Activated CD4-positive, alpha-beta T cell treated with anti-CD3 and anti-CD28 coated beads, Interleukin-2, Interleukin-6, amounts not matched to agents 100 ng/mL and 50 ng/mL, durations not matched to agents 16 hours and 8 hours (primary cell): ENCODE results near the gene NUDT5.
A peak's percentile ranks its signal among the peaks of the same experiment; 100 is the strongest.
"Not testable (repeated sequence)": the region's sequence is repeated elsewhere in the genome, so short reads cannot be mapped to it uniquely, and the experiment has no call there.

ENCODE experiments used
- DNase-seq: peaks from one replicate; pipeline ENCODE4 v3.0.0-alpha.2; 2020

The NUDT5 gene

GRCh38 chr10:12195603-12196506, at the start of gene NUDT5, which contains the start of gene CDC123:
NUDT5 (minus strand) TSS chr10:12195891; CDS start chr10:12186291, 9,600 bp downstream.
CDC123 (plus strand) TSS chr10:12196188; CDS start chr10:12196246, 58 bp downstream.
- peak; percentile 92 for DNase-seq

DNA sequence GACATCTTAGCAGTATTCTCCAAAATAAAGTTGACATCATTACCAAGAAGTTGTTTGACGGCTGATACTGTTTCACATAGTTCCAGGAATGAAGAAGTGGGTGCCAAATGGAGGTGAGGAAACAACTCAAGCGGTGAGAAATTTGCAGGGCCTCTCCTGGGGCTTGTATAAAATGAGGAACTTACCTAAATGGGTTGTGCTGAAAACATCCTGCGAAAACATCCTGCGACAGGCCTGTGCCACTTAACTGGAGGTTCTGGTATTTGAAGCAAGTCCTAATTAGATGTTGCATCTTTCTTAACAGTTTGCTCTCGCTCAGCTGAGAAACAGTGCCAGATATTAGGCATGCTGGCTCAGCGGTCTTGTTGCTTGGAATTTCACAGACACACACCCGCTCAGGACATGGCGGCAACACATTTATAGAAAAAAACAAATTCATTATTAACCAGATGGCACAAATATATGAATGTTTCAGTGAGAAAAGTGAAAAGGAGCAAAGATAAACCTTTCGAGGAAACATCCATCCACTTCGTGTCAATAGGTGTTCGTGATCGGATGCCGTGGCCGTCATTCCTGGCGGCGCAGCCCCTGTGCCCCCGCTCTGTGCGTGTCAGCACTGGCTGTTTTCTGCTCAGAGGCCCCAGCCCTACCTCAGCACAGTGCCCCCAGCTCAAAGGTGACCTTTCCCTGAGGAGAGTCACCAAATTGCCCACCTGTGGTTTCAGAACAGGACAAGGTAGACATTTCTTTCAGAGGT, 48.4 kb upstream of the NUDT5 start:
- DNase-seq, result no peak

GRCh38 chr10:12241810-12242529, 46.3 kb upstream of the NUDT5 start:
- DNase-seq, result peak; percentile 46

GRCh38 chr10:12238821-12239220, 43.1 kb upstream of the NUDT5 start:
- DNase-seq, result no peak

GRCh38 chr10:12237265-12238220, 41.9 kb upstream of the NUDT5 start:
- no peak for DNase-seq

DNA sequence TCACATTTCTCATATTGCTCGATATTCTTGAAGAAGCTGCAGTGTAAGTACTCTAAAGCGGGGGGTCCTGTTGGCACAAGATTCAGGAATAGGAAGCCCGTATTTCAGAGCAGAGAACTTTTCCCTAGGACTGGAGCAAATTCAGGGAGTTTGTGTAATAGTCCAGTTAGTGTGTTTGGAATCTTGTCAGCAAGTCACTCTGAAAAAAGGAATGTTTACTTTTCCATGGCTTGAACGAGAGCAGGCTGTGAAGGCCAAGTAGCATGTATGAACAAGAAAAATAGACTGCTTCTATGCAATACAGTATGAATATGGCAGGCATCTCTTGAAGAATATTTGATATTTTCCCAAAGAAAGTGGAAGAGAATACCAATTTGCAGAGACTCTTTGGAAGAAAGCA, 40.1 kb upstream of the NUDT5 start:
- DNase-seq, result no peak

- DNase-seq, result no peak
Measured at GRCh38 chr10:12235116-12235694, 39.5 kb upstream of the NUDT5 start.

DNA sequence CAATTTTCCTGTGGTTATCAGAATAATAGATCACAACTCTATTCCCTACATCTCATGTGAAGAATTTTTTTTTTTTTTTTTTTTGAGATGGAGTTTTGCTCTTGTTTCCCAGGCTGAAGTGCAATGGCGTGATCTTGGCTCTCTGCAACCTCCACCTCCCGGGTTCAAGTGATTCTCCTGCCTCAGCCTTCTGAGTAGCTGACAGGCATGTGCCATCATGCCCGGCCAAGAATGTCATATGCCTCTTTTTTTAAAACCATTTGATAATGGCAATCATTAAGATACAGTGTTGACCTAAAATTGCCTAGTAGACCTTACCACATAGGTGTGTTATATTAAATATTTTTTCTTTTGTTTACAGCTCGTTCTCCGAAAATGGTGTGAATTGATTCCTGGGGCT, 39.0 kb upstream of the NUDT5 start:
- DNase-seq, result not testable (repeated sequence)

DNA sequence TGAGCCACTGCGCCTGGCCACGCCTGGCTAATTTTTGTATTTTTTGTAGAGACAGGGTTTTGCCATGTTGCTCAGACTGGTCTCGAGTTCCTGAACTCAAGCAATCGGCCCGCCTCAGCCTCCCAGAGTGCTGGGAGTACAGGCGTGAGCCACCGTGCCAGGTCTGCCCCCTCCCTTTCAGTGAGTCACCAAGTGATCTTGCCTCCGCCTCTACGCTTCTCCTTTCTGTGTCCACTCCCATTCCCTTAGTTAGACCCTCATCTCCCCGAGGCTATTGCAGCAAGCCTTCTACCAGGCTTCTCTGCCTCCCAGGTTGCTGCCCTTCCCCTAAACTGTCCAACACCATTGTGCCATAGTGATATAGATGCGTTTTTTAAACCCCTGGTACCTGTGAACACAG, 33.2 kb upstream of the NUDT5 start:
- no peak for DNase-seq

- not testable (repeated sequence) for DNase-seq
Measured at GRCh38 chr10:12226438-12226837, 30.7 kb upstream of the NUDT5 start.

- no peak for DNase-seq
Measured at GRCh38 chr10:12225444-12225843, 29.8 kb upstream of the NUDT5 start.

DNA sequence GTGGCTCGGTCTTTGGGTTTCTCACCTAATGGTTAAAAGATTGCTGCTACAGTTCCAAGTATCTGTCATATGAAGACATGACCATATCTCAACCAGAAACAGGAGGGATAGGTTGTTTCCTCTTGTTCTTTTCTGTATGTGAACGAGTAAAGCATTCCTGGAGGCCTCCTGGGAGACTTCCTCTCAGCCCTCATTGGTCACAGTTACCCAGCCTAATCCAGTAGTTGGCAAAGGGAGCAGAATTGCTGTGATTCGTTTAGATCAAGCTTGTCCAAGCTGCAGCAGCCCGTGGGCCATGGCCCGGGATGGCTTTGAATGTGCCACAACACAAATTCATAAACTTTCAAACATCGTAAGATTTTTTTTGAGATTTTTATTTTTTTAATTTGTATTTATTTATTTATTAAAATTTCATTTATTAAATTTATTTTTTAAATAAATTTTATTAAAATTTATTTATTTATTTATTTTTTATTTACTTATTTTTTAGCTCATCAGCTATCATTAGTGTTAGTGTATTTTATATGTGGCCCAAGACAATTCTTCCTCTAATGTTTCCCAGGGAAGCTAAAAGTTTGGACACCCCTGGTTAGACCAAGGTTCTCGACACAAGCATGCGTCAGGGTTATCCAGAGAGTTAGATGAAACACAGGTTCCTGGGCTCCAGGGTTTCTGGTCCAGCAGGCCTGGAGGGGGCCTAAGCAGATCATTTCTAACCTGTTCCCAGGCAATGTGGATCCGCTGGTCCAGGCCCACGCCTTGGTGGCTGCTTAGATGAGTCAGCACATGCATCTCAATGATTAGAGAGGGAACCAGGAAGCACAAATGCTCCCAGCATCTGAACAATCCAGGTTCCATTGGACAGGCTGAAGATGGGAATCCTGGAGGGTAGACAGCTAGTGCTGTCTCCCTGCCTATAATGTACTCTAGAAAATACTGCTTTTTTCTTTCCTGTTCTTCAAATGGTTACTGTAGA, 25.9 kb upstream of the NUDT5 start:
- no peak for DNase-seq

DNA sequence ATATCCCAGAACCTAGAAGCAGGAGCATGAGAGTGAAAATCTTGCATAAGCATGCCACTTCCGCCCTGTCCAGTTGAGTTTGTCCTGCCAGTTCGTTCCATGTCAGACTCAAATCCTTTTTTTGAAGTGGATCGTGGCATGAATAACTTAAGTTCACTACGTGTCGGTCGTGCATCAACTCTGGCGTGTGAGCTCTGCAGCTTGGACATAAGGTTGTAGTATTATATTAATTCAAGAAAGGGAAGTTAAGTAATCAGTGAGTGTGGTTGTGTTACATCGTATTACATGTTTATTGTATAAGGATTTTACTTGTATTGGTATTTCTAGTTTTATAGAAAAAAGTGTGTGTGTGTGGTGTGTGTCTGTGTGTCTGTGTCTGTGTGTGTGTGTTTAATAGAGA, 23.3 kb upstream of the NUDT5 start:
- no peak for DNase-seq

- peak; percentile 55 for DNase-seq
Measured at GRCh38 chr10:12214763-12215218, 19.1 kb upstream of the NUDT5 start.

- DNase-seq, result no peak
Measured at GRCh38 chr10:12214093-12214492, 18.4 kb upstream of the NUDT5 start.

- DNase-seq, result no peak
Measured at GRCh38 chr10:12213621-12214020, 17.9 kb upstream of the NUDT5 start.

DNA sequence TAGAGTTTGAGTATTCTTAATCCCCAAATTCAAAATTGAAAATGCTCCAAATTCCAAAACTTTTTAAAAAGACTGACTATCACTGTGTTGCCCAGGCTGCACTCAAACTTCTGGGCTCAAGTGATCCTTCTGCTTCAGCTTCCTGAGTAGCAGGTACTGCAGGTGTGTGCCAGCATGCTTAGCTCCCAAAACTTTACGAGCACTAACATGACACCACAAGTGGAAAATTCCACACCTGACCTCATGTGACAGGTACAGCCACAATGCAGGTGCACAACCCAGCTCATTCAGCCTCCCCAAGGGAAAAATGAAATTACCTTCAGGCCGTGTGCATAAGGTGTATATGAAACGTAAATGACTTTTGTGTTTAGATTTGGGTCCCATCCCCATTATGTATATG, 16.8 kb upstream of the NUDT5 start:
- DNase-seq, result no peak

- DNase-seq, result no peak
Measured at GRCh38 chr10:12208460-12208859, 12.8 kb upstream of the NUDT5 start.

- DNase-seq, result no peak
Measured at GRCh38 chr10:12207114-12207513, 11.4 kb upstream of the NUDT5 start.

- no peak for DNase-seq
Measured at GRCh38 chr10:12205082-12205481, 9.4 kb upstream of the NUDT5 start.
